Ishikawa (cell line): ENCODE measurements around the gene EFHC2.

Source experiments
- CEBPB ChIP-seq: IDR thresholded peaks from 2 replicates; pipeline ENCODE4 v1.6.1; 2012
- CREB1 ChIP-seq: IDR thresholded peaks from 2 replicates; pipeline ENCODE4 v1.6.1; 2012; ENCODE audit warnings: low read depth
- EGR1 ChIP-seq: IDR thresholded peaks from 2 replicates; pipeline ENCODE4 v1.6.1; 2012
- EP300 ChIP-seq: IDR thresholded peaks from 2 replicates; pipeline ENCODE4 v1.6.1; 2012; ENCODE audit warnings: borderline replicate concordance
- FOXM1 ChIP-seq: IDR thresholded peaks from 2 replicates; pipeline ENCODE4 v1.6.1; 2012; ENCODE audit warnings: low read depth, borderline replicate concordance
- MAX ChIP-seq: IDR thresholded peaks from 2 replicates; pipeline ENCODE4 v1.6.1; 2012
- NFIC ChIP-seq: IDR thresholded peaks from 2 replicates; pipeline ENCODE4 v1.6.1; 2012
- RAD21 ChIP-seq: IDR thresholded peaks from 2 replicates; pipeline ENCODE4 v1.6.1; 2012; ENCODE audit warnings: low read depth
- REST ChIP-seq: IDR thresholded peaks from 2 replicates; pipeline ENCODE4 v1.6.1; 2012; ENCODE audit warnings: low read depth, mild to moderate bottlenecking
- TAF1 ChIP-seq: IDR thresholded peaks from 2 replicates; pipeline ENCODE4 v1.6.1; 2012; ENCODE audit warnings: low read depth, mild to moderate bottlenecking
- TCF12 ChIP-seq: IDR thresholded peaks from 2 replicates; pipeline ENCODE4 v1.6.1; 2012; ENCODE audit warnings: low read depth
- TEAD4 ChIP-seq: IDR thresholded peaks from 2 replicates; pipeline ENCODE4 v1.6.1; 2012
- USF1 ChIP-seq: IDR thresholded peaks from 2 replicates; pipeline ENCODE4 v1.6.1; 2012
- YY1 ChIP-seq: IDR thresholded peaks from 2 replicates; pipeline ENCODE4 v1.6.1; 2012; ENCODE audit warnings: low read depth
- ZBTB7A ChIP-seq: IDR thresholded peaks from 2 replicates; pipeline ENCODE4 v1.6.1; 2012; ENCODE audit warnings: low read depth

EFHC2 gene

GRCh38 chrX:44235534-44235933 lies 107.9 kb downstream of the EFHC2 start:
- TF ChIP-seq ZBTB7A, result no peak
- no peak for TF ChIP-seq CEBPB
- no peak for TF ChIP-seq NFIC
- TF ChIP-seq TCF12, result no peak

- TF ChIP-seq EGR1 (no peak), TCF12 (no peak), FOXM1 (no peak), REST (no peak), CEBPB (no peak), TEAD4 (no peak), YY1 (no peak), RAD21 (no peak), CREB1 (no peak), TAF1 (no peak), NFIC (no peak), MAX (no peak), ZBTB7A (no peak), USF1 (no peak), EP300 (no peak)
These were observed 108.9 kb downstream of the EFHC2 start for GRCh38 chrX:44234541-44234940.

- no peak for TF ChIP-seq USF1
These were observed 109.4 kb downstream of the EFHC2 start for GRCh38 chrX:44234116-44234515.

- TF ChIP-seq TCF12, result no peak
- TF ChIP-seq USF1, result no peak
- no peak for TF ChIP-seq REST
These were observed 111.4 kb downstream of the EFHC2 start for GRCh38 chrX:44232081-44232480.

GRCh38 chrX:44228621-44229020 lies 114.9 kb downstream of the EFHC2 start:
- no peak for TF ChIP-seq REST
- TF ChIP-seq NFIC, result no peak
- no peak for TF ChIP-seq ZBTB7A
- no peak for TF ChIP-seq CEBPB
- no peak for TF ChIP-seq USF1
- no peak for TF ChIP-seq TEAD4
